Gastrocnemius medialis (tissue), 4 donors: ENCODE measurements around the gene NDUFA11.
"Not testable (repeated sequence)": the region's sequence is repeated elsewhere in the genome, so short reads cannot be mapped to it uniquely, and the experiment has no call there.

Experiments used
- POLR2A ChIP-seq, 2 donors: fragments of 450-650 bp; IDR thresholded peaks; one replicate each; pipeline ENCODE4 v1.6.1; 2017; ENCODE audit warnings: antibody characterized with exemption in 2 of 2, mild to moderate bottlenecking in 2 of 2, moderate library complexity in 2 of 2
- TF ChIP-seq, protein P1 (sequence below), 5 experiments: fragments of 450-650 bp in 3 of 5; fragments of 200-600 bp in 2 of 5; sonication (generic) in 2 of 5; IDR thresholded peaks in 4 of 5; conservative IDR thresholded peaks in 1 of 5; 1 replicate in 4 of 5; 2 replicates in 1 of 5; pipeline ENCODE4 v1.5.1; 2016 to 2019; ENCODE audit warnings: antibody characterized with exemption in 5 of 5, mild to moderate bottlenecking in 3 of 5, moderate library complexity in 3 of 5

DNA sequence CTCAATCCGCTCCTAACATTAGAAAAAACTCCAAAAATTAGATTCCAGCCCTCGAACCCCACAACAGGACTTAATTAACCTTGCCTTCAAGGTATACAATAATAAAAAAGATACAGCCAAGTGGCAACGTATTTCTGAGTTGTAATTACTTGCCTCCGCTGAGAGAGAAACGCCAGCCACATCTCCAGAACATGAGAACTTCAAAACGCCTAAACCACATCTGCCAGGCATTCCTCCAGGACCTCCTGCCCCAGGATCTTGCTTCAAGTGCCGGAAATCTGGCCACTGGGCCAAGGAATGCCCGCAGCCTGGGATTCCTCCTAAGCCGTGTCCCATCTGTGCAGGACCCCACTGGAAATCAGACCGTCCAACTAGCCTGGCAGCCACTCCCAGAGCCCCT, 49.5 kb downstream of the NDUFA11 start:
- TF ChIP-seq, protein P1, sequence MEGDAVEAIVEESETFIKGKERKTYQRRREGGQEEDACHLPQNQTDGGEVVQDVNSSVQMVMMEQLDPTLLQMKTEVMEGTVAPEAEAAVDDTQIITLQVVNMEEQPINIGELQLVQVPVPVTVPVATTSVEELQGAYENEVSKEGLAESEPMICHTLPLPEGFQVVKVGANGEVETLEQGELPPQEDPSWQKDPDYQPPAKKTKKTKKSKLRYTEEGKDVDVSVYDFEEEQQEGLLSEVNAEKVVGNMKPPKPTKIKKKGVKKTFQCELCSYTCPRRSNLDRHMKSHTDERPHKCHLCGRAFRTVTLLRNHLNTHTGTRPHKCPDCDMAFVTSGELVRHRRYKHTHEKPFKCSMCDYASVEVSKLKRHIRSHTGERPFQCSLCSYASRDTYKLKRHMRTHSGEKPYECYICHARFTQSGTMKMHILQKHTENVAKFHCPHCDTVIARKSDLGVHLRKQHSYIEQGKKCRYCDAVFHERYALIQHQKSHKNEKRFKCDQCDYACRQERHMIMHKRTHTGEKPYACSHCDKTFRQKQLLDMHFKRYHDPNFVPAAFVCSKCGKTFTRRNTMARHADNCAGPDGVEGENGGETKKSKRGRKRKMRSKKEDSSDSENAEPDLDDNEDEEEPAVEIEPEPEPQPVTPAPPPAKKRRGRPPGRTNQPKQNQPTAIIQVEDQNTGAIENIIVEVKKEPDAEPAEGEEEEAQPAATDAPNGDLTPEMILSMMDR (IDR thresholded peaks at IDR 0.05 in 4 of 5, conservative IDR thresholded peaks at IDR 0.05 in 1 of 5) = not testable (repeated sequence)
- not testable (repeated sequence) for TF ChIP-seq POLR2A (IDR thresholded peaks at IDR 0.05)
